ENCODE measurements around the gene TAF1A.

GRCh38 chr1:222623458-222623857 lies 33.7 kb upstream of the TAF1A start:
- TF ChIP-seq CTCF (conservative IDR thresholded peaks at IDR 0.05; ENCODE audit: low read length): no peak
- no peak for TF ChIP-seq EZH2phosphoT487 (IDR thresholded peaks at IDR 0.05; ENCODE audit: borderline replicate concordance, low read depth, low read length)
